Mononuclear cell (primary cell): Measurements from ENCODE around the gene WDR20. TPM values are rescaled to one million over a fixed set of nuclear protein-coding genes. Genes with fewer than 3 reads are reported as not detected.

Experiments used
- H3K27me3 ChIP-seq: 2 replicates; pipeline ENCODE4 v1.6.0; 2011; ENCODE audit warnings: low read length, control low read depth; ENCODE audit not compliant: insufficient read depth
- H3K4me1 ChIP-seq: 2 replicates; pipeline ENCODE4 v1.5.1; 2011; ENCODE audit warnings: mild to moderate bottlenecking, low read length, control low read depth; ENCODE audit not compliant: insufficient read depth
- H3K4me3 ChIP-seq: 2 replicates; pipeline ENCODE4 v1.5.1; 2011; ENCODE audit warnings: mild to moderate bottlenecking, low read length, moderate library complexity
- H3K9me3 ChIP-seq: 2 replicates; pipeline ENCODE4 v1.5.1; 2011; ENCODE audit warnings: low read depth, mild to moderate bottlenecking, control low read depth, low read length
- total RNA-seq: library from RNA; depleted of rRNA; stranded (reverse); fragments of >200 nt; gene quantifications from one replicate; pipeline ENCODE4 v1.2.3, GENCODE V29; 2012

WDR20 gene
- total RNA-seq, 1 donor, result 30.0 TPM

GRCh38 chr14:102222751-102223150 is 83.1 kb downstream of the WDR20 start:
- no peak overlapping the region for H3K4me3 ChIP-seq
- H3K27me3 ChIP-seq, result no peaks in the 10 kb centered on the region
- no peaks in the 10 kb centered on the region for H3K9me3 ChIP-seq
- H3K4me1 ChIP-seq, result no peaks in the 10 kb centered on the region

GRCh38 chr14:102223682-102224081 is 84.0 kb downstream of the WDR20 start:
- Histone ChIP-seq H3K9me3 (no peaks in the 10 kb centered on the region), H3K4me3 (no peak overlapping the region), H3K27me3 (no peaks in the 10 kb centered on the region), H3K4me1 (no peaks in the 10 kb centered on the region)

- Histone ChIP-seq H3K4me1 (no peaks in the 10 kb centered on the region), H3K27me3 (no peaks in the 10 kb centered on the region), H3K4me3 (no peak overlapping the region), H3K9me3 (no peaks in the 10 kb centered on the region)
These were observed 85.7 kb downstream of the WDR20 start for GRCh38 chr14:102225386-102225785.

- Histone ChIP-seq H3K4me1 (no peaks in the 10 kb centered on the region), H3K9me3 (no peaks in the 10 kb centered on the region), H3K4me3 (no peak overlapping the region), H3K27me3 (no peaks in the 10 kb centered on the region)
These were observed 86.2 kb downstream of the WDR20 start for GRCh38 chr14:102225936-102226335.

- no peaks in the 10 kb centered on the region for H3K27me3 ChIP-seq
- no peaks in the 10 kb centered on the region for H3K9me3 ChIP-seq
- no peak overlapping the region for H3K4me3 ChIP-seq
- H3K4me1 ChIP-seq, result no peaks in the 10 kb centered on the region
These were observed 86.8 kb downstream of the WDR20 start for GRCh38 chr14:102226356-102227125.

- H3K27me3 ChIP-seq, result no peaks in the 10 kb centered on the region
- no peaks in the 10 kb centered on the region for H3K9me3 ChIP-seq
- H3K4me1 ChIP-seq, result no peaks in the 10 kb centered on the region
- H3K4me3 ChIP-seq, result no peak overlapping the region
These were observed 87.7 kb downstream of the WDR20 start for GRCh38 chr14:102227184-102227964.

GRCh38 chr14:102229071-102229738 is 89.5 kb downstream of the WDR20 start:
- Histone ChIP-seq H3K4me1 (no peaks in the 10 kb centered on the region), H3K9me3 (no peaks in the 10 kb centered on the region), H3K27me3 (no peaks in the 10 kb centered on the region), H3K4me3 (no peak overlapping the region)

GRCh38 chr14:102229739-102230092 is 90.0 kb downstream of the WDR20 start:
- Histone ChIP-seq H3K4me3 (no peak overlapping the region), H3K4me1 (no peaks in the 10 kb centered on the region), H3K9me3 (no peaks in the 10 kb centered on the region), H3K27me3 (no peaks in the 10 kb centered on the region)

GRCh38 chr14:102230481-102231210 is 90.9 kb downstream of the WDR20 start:
- Histone ChIP-seq H3K4me3 (no peak overlapping the region), H3K27me3 (no peaks in the 10 kb centered on the region), H3K4me1 (no peaks in the 10 kb centered on the region), H3K9me3 (no peaks in the 10 kb centered on the region)

GRCh38 chr14:102231476-102232347 is 92.0 kb downstream of the WDR20 start:
- no peaks in the 10 kb centered on the region for H3K27me3 ChIP-seq

GRCh38 chr14:102232348-102232625 is 92.6 kb downstream of the WDR20 start:
- no peaks in the 10 kb centered on the region for H3K4me1 ChIP-seq
- no peaks in the 10 kb centered on the region for H3K9me3 ChIP-seq
- H3K4me3 ChIP-seq, result no peak overlapping the region
- H3K27me3 ChIP-seq, result no peaks in the 10 kb centered on the region

More at GRCh38 chr14:102231476-102232347, 92.0 kb downstream of the WDR20 start:
- H3K4me3 ChIP-seq, result no peak overlapping the region
- H3K9me3 ChIP-seq, result no peaks in the 10 kb centered on the region
- no peaks in the 10 kb centered on the region for H3K4me1 ChIP-seq

- Histone ChIP-seq H3K27me3 (no peaks in the 10 kb centered on the region), H3K9me3 (no peaks in the 10 kb centered on the region), H3K4me1 (no peaks in the 10 kb centered on the region), H3K4me3 (no peak overlapping the region)
These were observed 93.4 kb downstream of the WDR20 start for GRCh38 chr14:102233081-102233480.

GRCh38 chr14:102234331-102235264 is 94.9 kb downstream of the WDR20 start:
- no peaks in the 10 kb centered on the region for H3K4me1 ChIP-seq
- H3K4me3 ChIP-seq, result no peak overlapping the region
- H3K27me3 ChIP-seq, result no peaks in the 10 kb centered on the region
- no peaks in the 10 kb centered on the region for H3K9me3 ChIP-seq
